Astrocyte of the spinal cord (primary cell): Measurements from ENCODE around the gene ST6GAL1.

ENCODE experiments used
- DNase-seq: peaks from one replicate; pipeline ENCODE4 v3.0.0; 2011; ENCODE audit warnings: low read depth, low spot score
- H3K4me3 ChIP-seq: 2 replicates; pipeline ENCODE4 v1.5.1; 2011; ENCODE audit warnings: low read depth, mild to moderate bottlenecking, low read length, moderate library complexity
- in situ Hi-C: cut with HindIII; loops from 2 replicates; pipeline ENCODE4 v1.10.0; 2017; ENCODE audit warnings: low sequenced_read_pairs
- TF ChIP-seq, protein P1 (sequence below): IDR thresholded peaks from 2 replicates; pipeline ENCODE4 v1.5.1; 2012; ENCODE audit warnings: low read depth, mild to moderate bottlenecking, low read length, inconsistent platforms

Gene ST6GAL1

DNA sequence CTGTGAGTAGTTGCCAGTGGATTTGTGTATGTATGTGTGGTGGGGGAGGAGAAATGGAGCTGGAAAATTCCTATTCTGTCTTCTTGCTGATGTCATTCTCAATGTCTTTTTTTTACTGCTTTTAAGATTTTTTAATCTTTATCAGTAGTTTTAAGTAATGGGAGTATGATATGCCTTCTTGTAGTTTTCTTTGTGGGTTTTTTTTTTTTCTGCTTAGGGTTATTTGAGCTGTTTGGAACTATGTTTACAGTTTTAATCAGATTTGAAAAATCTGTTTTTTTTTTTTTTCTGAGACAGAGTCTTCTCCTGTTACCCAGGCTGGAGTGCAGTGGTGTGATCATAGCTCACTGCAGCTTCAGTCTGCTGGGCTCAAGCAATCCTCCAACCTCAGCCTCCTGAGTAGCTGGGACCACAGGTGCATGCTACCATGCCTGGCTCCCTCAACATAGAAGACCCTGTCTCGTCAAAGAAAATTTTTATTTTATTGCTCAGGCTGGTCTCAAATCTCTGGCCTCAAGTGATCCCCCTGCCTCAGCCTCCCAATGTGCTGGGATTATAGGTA is 171.8 kb downstream of the ST6GAL1 start:
- in situ Hi-C loops = no loop called here
- DNase-seq = no peak
- TF ChIP-seq, protein P1, sequence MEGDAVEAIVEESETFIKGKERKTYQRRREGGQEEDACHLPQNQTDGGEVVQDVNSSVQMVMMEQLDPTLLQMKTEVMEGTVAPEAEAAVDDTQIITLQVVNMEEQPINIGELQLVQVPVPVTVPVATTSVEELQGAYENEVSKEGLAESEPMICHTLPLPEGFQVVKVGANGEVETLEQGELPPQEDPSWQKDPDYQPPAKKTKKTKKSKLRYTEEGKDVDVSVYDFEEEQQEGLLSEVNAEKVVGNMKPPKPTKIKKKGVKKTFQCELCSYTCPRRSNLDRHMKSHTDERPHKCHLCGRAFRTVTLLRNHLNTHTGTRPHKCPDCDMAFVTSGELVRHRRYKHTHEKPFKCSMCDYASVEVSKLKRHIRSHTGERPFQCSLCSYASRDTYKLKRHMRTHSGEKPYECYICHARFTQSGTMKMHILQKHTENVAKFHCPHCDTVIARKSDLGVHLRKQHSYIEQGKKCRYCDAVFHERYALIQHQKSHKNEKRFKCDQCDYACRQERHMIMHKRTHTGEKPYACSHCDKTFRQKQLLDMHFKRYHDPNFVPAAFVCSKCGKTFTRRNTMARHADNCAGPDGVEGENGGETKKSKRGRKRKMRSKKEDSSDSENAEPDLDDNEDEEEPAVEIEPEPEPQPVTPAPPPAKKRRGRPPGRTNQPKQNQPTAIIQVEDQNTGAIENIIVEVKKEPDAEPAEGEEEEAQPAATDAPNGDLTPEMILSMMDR = no peak
- peak overlapping the region; percentile 4 for H3K4me3 ChIP-seq

GRCh38 chr3:187103251-187103650 is 172.9 kb downstream of the ST6GAL1 start:
- in situ Hi-C loops = no loop called here
- TF ChIP-seq, protein P1 = no peak
- no peak overlapping the region for H3K4me3 ChIP-seq
- no peak for DNase-seq

DNA sequence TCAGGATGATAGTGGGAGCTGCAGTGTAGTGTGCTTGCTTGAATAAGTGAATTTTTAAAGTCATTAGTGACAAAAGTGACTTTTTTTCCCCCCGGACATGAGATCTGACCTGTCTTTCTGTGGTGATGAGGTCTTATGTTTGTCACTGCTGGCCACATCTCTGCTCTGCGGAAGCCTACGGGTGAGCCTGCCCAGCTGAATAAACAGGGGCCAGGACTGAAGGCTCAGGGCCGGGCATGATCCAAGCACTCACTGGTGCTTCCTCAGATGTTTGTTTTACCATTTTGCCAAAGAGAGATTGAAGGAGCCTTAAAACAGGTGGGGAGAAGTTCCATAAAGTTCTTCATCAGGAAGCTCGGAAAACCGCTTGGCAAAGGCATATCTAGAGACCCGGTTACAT is 174.0 kb downstream of the ST6GAL1 start:
- TF ChIP-seq, protein P1 = no peak
- H3K4me3 ChIP-seq = no peak overlapping the region
- in situ Hi-C loops = no loop called here
- peak; percentile 8 for DNase-seq

DNA sequence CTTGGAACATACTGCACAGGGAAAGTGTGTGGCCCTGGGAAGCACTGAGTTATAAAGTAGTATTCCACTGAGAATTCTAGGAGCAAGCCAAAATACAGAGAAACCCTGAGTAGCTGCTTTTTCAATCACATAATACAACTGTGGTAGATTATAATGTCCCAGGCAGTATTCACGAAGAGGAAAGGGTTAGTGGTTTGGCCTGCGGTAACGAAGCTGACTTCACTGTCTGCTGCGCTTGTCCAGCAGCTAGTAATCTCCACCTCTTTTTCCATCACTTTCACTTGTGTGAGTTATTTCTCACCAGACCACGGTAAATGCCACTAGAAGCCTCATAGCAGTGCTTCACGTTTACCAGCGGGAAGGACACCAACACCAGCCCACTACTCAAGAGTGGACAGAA is 174.6 kb downstream of the ST6GAL1 start:
- peak; percentile 37 for DNase-seq
- no peak overlapping the region for H3K4me3 ChIP-seq
- in situ Hi-C loops = no loop called here
- TF ChIP-seq, protein P1 = no peak

DNA sequence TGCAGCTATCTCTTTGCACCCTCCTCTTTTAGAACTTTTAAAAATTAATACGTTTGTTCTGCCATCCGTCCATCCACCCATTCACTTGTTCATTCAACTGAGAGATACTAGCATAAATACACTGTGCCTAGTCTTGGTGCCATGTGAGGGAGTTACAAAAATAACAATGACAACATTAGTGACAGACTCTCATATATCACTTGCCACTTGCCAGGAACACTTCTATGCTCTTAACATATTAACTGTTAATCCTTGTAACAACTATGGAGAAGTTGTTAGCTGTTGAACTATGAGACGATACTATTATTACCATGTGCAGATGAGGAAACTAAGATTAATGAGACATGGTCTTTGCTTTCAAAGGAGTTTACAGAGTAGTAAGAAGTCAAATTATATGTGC is 175.4 kb downstream of the ST6GAL1 start:
- in situ Hi-C loops = no loop called here
- no peak overlapping the region for H3K4me3 ChIP-seq
- no peak for DNase-seq
- TF ChIP-seq, protein P1 = no peak

DNA sequence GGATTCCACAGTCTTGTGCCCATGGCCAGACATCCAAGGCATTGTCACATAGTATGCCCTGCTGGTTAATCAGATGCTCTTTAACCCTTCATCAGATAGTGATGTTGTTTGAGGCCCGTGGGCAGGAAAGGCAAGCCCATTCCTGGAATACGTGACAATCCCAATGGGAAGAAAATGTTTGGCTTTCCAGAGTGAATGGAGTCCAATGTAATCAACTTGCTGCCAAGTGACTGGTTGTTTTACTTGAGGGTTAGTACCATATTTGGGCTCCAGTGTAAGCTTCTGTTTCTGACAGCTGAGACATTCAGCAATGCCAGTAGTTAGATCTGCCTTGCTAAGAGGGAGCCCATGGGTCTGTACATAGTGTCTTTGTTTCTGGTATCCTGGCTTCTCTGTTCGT is 177.7 kb downstream of the ST6GAL1 start:
- in situ Hi-C loops = no loop called here
- TF ChIP-seq, protein P1 = no peak
- DNase-seq = no peak
- H3K4me3 ChIP-seq = no peak overlapping the region

- in situ Hi-C loops = no loop called here
- DNase-seq = no peak
- no peak overlapping the region for H3K4me3 ChIP-seq
- TF ChIP-seq, protein P1 = no peak
Observed at GRCh38 chr3:187110156-187110555, 179.8 kb downstream of the ST6GAL1 start.
